WERI-Rb-1 (cell line): Measurements from ENCODE around the gene RNF130.

Source experiments
- DNase-seq: peaks from one replicate; pipeline ENCODE4 v3.0.0-alpha.2; 2020
- H3K27ac ChIP-seq: fragments of 250-450 bp; sonication (Bioruptor Pico); 2 replicates; pipeline ENCODE4 v1.5.1; 2020; ENCODE audit warnings: mild to moderate bottlenecking, moderate library complexity
- H3K27me3 ChIP-seq: fragments of 250-450 bp; sonication (Bioruptor Pico); 2 replicates; pipeline ENCODE4 v1.5.1; 2021; ENCODE audit warnings: mild to moderate bottlenecking, low read depth, moderate library complexity; ENCODE audit not compliant: insufficient read depth, severe bottlenecking
- H3K36me3 ChIP-seq: fragments of 250-450 bp; sonication (Bioruptor Pico); 2 replicates; pipeline ENCODE4 v1.5.1; 2020; ENCODE audit warnings: mild to moderate bottlenecking, moderate library complexity
- H3K4me3 ChIP-seq: 2 replicates; pipeline ENCODE4 v1.5.1; 2011; ENCODE audit warnings: low read depth, mild to moderate bottlenecking, control low read depth, low read length
- H3K9me3 ChIP-seq: fragments of 250-450 bp; sonication (Bioruptor Pico); 2 replicates; pipeline ENCODE4 v1.5.1; 2021; ENCODE audit warnings: mild to moderate bottlenecking, moderate library complexity; ENCODE audit not compliant: severe bottlenecking
- TF ChIP-seq, protein P1 (sequence below): IDR thresholded peaks from 2 replicates; pipeline ENCODE4 v1.5.1; 2011; ENCODE audit warnings: low read depth, mild to moderate bottlenecking, control low read depth, inconsistent platforms, low read length

The RNF130 gene

DNA sequence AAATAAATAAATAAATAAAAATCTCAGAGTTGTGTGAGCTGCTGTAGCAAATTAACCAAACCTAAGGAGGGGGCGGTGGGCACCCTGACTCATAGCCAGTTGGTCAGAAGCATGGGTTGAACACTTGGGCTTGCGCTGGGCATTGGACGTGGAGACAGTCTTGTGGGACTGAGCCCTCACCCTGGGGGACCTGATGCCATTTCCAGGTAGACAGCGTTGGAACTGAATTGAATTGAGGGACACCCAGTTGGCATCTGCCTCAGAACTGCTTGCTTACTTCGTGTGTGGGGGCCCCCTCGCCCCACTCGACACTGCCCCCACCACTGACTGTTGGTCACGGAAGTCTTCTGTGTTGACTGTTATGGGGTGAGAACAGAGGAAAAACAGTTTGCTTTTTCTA lies 144.9 kb downstream of the RNF130 start:
- no peak for DNase-seq
- H3K4me3 ChIP-seq, result no peak overlapping the region
- H3K27me3 ChIP-seq, result no peaks in the 10 kb centered on the region
- H3K27ac ChIP-seq, result no peak overlapping the region
- H3K36me3 ChIP-seq, result no peaks in the 10 kb centered on the region
- TF ChIP-seq, protein P1, sequence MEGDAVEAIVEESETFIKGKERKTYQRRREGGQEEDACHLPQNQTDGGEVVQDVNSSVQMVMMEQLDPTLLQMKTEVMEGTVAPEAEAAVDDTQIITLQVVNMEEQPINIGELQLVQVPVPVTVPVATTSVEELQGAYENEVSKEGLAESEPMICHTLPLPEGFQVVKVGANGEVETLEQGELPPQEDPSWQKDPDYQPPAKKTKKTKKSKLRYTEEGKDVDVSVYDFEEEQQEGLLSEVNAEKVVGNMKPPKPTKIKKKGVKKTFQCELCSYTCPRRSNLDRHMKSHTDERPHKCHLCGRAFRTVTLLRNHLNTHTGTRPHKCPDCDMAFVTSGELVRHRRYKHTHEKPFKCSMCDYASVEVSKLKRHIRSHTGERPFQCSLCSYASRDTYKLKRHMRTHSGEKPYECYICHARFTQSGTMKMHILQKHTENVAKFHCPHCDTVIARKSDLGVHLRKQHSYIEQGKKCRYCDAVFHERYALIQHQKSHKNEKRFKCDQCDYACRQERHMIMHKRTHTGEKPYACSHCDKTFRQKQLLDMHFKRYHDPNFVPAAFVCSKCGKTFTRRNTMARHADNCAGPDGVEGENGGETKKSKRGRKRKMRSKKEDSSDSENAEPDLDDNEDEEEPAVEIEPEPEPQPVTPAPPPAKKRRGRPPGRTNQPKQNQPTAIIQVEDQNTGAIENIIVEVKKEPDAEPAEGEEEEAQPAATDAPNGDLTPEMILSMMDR, result no peak
- H3K9me3 ChIP-seq, result no peaks in the 10 kb centered on the region

DNA sequence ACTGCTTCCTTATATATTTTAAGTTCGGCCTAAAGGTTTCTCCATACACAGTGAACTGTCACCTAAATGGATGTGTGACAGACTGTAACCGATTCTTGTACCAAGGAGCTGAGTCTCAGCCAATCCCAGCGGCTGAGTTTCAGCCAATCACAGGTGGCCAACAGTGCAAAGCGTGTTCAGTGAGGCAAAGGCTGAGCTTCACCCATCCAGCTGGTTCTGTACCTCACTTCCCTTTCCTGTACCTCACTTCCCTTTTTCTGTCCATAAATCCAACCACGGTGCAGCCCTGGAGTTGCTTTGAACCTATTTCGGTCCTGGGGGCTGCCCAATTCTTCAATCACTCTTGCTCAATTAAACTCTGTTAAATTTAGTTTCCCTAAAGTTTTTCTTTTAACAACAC lies 148.1 kb downstream of the RNF130 start:
- DNase-seq, result no peak
- Histone ChIP-seq H3K36me3 (no peaks in the 10 kb centered on the region), H3K27me3 (no peaks in the 10 kb centered on the region), H3K9me3 (no peaks in the 10 kb centered on the region), H3K4me3 (no peak overlapping the region), H3K27ac (no peak overlapping the region)
- TF ChIP-seq, protein P1, result no peak

DNA sequence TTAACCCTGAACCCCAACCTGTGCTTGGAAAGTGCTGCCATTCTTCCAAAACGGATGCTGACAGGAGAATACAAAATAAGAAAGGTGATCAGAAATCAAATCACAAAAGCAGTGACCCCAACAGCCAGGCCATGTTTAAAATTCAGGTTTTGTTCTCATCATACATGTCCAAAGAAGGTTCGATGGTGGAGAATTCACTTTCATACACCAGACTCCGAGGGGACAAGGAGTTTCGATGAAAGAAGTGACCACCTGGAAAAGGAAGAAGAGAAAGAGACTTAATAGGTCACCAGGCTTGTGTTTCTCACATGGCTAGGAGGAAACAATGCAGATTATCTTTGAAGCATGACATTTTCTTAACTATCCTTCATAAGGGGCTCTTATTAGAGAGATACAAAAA lies 151.4 kb downstream of the RNF130 start:
- H3K36me3 ChIP-seq, result no peaks in the 10 kb centered on the region
- no peak overlapping the region for H3K27ac ChIP-seq
- no peak for DNase-seq
- H3K27me3 ChIP-seq, result no peaks in the 10 kb centered on the region
- no peaks in the 10 kb centered on the region for H3K9me3 ChIP-seq
- TF ChIP-seq, protein P1, result no peak
- H3K4me3 ChIP-seq, result no peak overlapping the region

DNA sequence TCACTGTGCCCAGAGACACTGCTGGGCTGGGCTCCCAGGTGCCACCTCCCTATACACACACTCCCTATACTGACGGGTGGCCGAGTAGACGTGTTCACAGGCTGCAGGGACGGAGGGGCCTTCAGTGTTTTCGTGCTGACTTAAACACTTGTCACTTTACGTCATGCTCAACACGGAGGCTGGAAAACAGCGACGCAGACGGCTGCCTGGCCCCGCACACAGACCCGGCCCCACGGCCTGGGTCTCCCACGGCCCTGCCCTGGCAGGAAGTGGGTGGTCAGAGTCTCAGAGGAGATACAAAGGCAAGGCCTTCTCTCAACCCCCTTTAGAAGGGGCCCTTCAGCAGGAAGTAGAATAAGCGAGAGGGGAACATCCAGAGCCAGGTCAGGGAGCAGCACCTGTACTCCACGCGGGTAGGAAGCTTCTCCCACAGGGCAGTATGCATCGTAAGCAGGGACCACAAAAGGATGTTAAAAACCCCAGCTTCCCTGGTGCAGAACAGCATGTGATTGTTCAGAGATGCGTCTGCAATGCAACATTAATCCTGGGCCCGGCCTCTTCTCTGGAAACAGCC lies 152.0 kb downstream of the RNF130 start:
- no peak for DNase-seq
- Histone ChIP-seq H3K27me3 (no peaks in the 10 kb centered on the region), H3K27ac (no peak overlapping the region), H3K4me3 (no peak overlapping the region), H3K36me3 (no peaks in the 10 kb centered on the region), H3K9me3 (no peaks in the 10 kb centered on the region)
- TF ChIP-seq, protein P1, result no peak

DNA sequence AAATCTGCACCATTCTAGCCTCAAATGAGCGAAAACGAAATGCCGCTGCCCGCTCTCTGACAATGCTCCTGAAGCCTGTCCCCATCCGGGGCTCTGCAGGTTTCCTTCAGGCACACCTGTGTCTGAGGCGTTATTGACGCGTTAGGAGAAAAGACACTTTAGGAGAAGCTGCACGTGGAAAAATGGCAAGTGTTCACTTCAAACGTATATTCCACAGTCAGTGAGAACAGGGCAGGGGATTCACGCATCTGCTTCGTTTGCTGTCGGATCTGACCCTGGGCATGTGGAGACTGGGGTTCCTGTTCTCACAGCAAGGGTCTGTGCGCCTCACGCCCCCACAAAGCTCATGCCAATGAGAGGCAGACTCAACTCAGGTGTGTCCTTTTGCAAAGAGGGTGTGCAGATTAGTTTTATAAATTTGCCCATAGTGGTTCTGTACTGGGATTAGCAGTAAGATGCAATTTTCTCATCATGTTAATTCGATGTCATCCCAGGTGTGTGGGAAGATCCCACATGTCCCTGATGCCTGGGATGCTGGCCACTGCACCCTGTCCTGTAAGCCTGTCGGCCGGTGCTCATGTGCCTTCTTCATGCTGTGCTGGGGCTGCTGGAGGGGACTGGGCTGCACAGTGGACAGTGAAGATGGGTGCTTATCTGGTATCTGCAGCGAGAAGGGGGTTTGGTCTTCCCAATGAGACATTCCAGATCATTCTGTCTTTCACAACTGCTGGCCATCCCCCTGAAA lies 152.6 kb downstream of the RNF130 start:
- no peaks in the 10 kb centered on the region for H3K36me3 ChIP-seq
- H3K27ac ChIP-seq, result no peak overlapping the region
- TF ChIP-seq, protein P1, result no peak
- H3K9me3 ChIP-seq, result no peaks in the 10 kb centered on the region
- H3K27me3 ChIP-seq, result no peaks in the 10 kb centered on the region
- DNase-seq, result no peak
- H3K4me3 ChIP-seq, result no peak overlapping the region
